HuH-7.5 (cell line): ENCODE results near the gene ENTPD6.
"Not testable (repeated sequence)": the region's sequence is repeated elsewhere in the genome, so short reads cannot be mapped to it uniquely, and the experiment has no call there.

Experiments used
- DNase-seq: peaks from one replicate; pipeline ENCODE4 v3.0.0; 2011; ENCODE audit warnings: low spot score

ENTPD6 gene

GRCh38 chr20:25257130-25257529 is 61.6 kb downstream of the ENTPD6 start:
- DNase-seq, result no peak

DNA sequence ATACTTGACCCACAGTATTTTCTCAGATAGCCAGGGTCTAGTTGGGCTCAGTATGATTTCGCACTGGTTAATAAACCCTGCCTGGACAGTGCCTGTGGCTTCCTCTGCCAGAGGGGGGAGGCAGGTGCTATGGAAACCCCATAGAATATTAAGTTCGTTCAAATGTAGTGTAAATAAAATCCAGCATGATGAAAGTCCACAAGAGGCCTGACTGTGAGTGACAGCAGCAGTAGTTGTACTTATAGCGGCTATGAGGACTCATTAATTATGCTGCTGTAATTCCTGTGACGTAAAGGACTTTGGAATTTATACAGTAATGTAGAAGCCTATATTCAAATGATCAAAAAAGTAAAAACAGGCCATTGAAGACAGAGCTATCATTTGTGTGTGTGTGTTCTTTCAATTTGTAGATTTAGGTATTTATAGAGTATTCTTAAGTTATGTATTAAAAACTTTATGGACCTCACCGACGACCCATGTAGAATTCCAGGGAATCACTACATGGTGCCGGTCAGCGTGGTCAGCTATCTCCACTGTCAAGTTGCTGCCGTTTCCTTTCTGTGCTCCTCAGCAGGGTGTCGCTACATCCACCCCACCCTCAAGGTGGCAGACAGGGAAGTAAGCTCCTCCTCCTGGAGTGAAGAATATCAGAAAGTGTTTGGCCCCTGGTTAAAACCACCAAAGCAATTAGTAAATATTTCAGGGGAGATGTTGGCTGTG is 62.4 kb downstream of the ENTPD6 start:
- DNase-seq, result no peak

GRCh38 chr20:25258476-25258805 is 62.9 kb downstream of the ENTPD6 start:
- no peak for DNase-seq

- no peak for DNase-seq
These were observed 63.3 kb downstream of the ENTPD6 start for GRCh38 chr20:25258828-25259227.

DNA sequence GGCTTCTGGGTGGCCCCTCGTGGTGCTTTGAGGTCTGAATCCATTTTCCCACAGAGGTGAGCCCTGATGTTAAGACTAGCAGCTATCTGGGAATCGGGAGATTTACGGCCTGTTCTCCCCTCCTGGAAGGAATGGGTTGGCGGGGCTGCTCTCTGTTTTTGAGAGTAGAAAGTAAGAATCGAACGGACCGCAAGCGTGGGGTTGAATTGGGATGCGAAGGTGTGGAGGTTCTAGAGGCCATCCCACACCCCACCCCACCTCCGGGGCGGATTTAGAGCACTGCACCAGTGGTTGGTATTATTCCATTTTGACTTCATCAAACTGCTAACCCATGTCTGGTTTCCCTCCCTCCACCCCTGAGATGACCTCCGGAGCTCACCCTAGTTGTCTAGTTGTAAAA is 63.8 kb downstream of the ENTPD6 start:
- DNase-seq, result no peak

- no peak for DNase-seq
These were observed 64.3 kb downstream of the ENTPD6 start for GRCh38 chr20:25259788-25260254.

DNA sequence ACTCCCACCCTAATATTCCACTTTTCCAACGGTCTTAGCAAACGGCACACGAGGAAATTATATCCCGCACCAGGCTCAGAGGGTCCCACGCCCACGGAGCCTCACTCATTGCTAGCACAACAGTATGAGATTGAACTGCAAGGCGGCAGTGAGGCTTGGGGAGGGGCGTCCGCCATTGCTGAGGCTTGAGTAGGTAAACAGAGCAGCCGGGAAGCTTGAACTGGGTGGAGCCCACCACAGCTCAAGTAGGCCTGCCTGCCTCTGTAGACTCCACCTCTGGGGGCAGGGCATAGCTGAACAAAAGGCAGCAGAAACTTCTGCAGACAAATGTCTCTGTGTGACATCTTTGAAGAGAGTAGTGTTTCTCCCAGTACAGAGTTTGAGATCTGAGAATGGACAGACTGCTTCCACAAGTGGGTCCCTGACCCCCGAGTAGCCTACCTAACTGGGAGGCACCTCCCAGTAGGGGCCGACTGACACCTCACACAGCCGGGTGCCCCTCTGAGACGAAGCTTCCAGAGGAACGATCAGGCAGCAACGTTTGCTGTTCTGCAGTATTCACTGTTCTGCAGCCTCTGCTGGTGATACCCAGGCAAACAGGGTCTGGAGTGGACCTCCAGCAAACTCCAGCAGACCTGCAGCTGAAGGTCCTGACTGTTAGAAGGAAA is 65.4 kb downstream of the ENTPD6 start:
- not testable (repeated sequence) for DNase-seq

- DNase-seq, result no peak
These were observed 73.7 kb downstream of the ENTPD6 start for GRCh38 chr20:25269057-25269832.

- DNase-seq, result no peak
These were observed 74.3 kb downstream of the ENTPD6 start for GRCh38 chr20:25269833-25270170.

- DNase-seq, result no peak
These were observed 75.3 kb downstream of the ENTPD6 start for GRCh38 chr20:25270829-25271251.

GRCh38 chr20:25271486-25272222 is 76.1 kb downstream of the ENTPD6 start:
- DNase-seq, result no peak

DNA sequence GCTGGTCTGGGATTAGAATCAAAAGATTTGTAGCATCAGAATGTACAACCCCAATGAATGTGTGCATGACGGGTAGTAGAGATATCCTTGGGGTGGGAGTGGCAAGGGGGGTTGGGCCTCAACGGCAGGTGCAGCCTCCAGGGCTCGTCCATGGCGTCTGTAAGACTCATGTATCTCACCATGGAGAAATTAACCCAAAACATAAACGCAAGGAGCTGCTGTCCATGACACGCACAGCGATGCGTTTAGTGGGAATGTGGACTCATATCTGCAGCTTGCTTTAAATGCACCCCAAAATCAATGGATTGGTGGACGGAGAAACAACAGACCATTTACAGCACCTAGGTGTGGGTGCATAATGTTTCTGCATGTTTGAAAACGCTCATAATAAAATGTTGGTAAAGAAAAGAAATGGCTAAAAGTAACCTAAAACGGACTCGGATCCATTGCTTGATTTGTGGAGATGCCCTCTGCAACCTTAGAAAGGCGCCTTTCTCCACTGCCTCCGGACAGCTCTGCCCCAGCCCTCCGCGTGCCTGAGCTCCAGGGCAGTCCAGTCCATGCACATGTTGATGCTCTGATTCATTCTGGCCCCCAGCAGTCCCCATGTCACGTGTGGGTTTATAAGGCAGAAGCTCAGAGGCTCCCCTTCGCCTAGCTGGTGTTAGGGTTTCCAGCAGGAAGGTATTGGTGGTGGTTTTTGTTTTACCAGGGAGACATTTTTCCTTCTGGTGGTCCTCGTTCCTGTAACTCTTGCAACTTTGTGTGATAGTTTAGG is 76.9 kb downstream of the ENTPD6 start:
- DNase-seq, result no peak

DNA sequence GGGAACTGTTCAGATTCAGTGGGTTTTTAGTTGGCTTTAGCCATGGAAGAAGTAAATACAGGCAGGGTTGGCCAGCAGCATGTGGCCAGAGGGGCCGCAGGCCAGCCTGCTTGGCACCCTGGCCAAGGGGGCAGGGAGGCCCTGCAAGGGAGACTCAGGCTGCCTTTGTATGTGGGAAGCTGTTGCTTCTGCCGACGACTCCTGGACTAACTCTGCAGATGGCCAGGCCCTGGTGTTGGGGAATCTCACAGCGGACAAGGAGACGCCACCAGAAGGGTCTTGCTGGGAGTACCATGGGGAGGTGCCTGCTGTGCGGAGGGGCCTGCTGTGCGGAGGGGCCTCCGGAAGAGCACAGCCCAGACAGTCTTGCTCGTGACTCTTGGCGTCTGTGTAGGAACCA is 77.5 kb downstream of the ENTPD6 start:
- no peak for DNase-seq

- no peak for DNase-seq
These were observed 78.2 kb downstream of the ENTPD6 start for GRCh38 chr20:25273541-25274358.

- DNase-seq, result no peak
These were observed 79.0 kb downstream of the ENTPD6 start for GRCh38 chr20:25274481-25274880.

DNA sequence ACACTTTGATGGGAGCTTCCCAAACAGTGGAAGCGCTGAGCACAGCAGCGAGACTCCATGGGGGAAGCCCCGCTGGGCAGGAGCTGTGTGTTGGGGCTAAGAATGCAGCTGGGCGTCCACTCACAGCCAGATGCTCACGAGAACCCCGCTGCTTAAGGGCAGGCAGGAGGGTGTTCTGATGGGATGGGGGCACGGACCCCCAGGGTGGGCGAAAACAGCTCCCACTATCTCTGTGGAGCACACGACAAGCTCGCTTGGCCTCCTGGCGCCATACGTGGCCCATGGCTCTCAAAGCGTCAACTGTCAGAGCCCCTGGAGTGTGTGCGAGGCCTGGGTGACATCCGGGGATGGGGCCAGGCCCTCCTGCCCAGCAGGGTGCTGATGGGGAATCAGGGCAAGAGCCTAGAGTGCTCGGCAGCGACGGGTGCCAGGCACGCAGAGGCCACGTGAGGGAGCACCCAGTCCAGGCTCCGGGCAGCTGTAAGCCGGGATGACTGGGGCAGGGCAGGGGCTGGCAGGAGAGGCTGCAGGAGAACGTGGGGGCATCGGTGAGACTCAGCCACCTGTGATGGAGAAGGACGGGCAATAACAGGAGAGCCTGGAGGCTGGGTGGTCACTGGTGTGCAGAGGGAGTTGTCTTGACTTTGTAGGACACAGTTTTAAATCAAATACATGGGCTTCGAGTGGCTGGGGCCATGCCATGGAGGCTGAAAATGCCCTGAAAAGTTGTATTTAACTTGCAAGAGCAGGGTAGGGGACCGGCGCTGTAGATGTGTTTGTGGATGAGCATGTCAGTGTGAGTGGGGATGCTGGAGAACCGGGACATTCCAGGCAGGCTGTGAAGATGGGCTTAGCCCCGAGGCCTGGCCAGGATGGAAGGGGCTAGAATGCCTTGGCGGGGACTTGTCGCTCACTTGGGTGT is 79.6 kb downstream of the ENTPD6 start:
- DNase-seq, result no peak

DNA sequence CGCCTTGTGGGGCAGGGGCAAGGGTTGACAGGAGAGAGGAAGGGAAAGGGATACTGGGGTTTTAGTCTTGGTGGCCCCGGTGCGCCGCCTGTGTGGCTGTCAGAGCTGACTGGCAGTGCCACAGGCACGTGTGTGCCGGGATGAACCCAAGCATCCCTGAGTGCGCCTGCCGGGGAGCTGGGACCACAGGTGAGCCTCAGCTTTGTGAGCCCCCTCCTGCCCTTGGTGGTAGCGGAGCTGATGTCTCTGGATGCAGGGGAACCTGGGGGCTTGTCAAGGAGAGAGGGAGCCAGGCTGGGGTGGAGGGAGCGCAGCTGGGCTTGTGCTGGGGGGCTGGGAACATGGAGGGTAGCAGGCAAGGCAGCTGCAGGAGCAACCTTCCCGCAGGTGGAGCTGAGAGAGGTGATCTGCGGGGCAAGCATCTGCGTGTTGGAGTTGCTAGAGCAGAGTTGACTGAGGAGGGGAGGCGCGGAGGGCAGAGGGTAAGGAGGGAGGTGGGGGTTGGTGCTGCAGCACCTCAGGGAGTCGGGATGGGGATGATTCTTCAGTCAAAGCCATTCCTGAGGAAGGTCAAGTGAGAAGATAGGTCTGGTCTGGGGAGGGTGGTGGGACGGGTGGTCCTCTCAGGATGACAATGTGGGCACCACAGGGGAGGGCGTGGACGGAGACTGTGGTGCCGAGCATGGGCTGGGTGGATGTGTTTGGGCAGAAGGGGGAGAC is 80.5 kb downstream of the ENTPD6 start:
- no peak for DNase-seq
